GM18511 (cell line): Measurements from ENCODE around the gene ZNF292.
"Not testable (repeated sequence)": the region's sequence is repeated elsewhere in the genome, so short reads cannot be mapped to it uniquely, and the experiment has no call there.

Source experiments
- ATAC-seq: cut with Tn5 transposase; IDR thresholded peaks from one replicate; pipeline ENCODE4 v1.9.1; 2021; ENCODE audit warnings: mild to moderate bottlenecking, moderate library complexity; ENCODE audit not compliant: unreplicated experiment

ZNF292 gene

DNA sequence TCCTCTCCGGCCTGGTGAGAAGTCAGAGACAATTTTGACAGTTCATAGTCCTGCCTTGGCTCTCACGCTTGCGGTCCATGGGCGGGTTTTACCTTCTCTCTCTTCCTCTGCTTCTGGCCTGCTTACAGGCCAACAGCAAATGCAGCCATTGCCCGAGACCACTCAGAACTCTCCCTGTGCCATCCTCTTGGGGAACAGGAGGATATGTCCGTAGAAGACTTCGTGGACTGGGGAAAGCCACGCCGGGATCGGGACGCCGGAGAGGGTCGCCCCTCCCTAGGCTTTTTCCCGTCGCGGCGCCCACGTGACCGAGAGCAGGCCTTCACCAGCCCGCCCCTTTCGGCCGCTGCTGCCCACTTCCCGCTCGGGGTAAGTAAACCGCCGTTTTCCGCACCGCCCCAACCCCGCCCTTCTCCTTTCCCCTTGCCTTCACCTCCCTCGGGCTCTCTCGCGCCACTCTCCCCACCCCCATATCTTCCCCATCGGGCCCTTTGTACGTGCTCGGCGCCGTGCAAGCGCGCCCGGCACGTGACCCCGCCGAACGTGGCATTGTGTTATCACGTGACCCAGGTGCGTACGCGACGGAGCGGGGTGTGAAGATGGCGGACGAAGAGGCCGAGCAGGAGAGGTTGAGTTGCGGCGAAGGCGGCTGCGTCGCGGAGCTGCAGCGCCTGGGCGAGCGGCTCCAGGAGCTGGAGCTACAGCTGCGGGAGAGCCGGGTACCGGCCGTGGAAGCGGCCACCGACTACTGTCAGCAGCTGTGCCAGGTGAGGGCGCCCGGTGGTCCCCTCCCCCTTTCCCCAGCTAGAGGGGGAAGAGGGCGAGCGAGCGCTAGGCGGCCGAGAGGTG is at the start of gene ZNF292:
Gene ZNF292, plus strand, starts transcription at position 573 of the 849 bp plus-strand sequence. Its CDS starts 27 bp downstream, at position 600.
- ATAC-seq = peak; percentile 73

DNA sequence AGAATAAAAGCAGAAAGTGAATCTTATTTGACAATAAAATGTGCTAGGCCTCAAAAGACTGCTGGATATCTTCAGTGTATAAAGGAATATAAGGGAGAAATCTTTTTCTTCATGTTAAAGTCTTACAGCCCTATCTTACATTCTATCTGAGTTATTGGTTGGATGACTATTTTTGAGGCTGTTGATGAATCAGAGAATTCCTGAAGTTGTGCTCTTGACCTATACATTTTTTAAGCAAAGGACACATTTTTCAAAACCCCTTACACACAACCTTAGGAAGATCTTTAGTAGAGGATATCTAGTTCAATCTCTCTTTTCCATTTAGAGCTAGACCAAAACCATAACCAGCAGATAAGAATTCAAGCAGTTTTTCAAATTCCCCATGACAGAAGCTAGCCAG is 49.5 kb upstream of the ZNF292 start:
- ATAC-seq = no peak

DNA sequence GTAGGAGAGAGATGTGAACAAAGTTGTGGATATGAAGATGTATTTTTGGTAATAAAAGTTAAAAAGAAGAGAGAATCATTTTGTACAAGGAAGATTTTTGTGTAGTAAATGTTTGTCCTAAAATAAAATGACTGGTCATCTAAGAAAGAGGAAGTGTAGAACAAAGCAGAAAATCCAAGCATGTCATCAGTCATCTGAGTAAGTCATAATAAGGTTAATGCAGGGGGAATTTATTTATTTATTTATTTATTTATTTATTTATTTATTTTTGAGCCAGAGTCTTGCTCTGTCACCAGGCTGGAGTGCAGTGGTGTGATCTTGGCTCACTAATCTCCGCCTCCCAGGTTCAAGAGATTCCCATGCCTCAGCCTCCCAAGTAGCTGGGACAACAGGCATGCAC is 44.7 kb upstream of the ZNF292 start:
- ATAC-seq = no peak

DNA sequence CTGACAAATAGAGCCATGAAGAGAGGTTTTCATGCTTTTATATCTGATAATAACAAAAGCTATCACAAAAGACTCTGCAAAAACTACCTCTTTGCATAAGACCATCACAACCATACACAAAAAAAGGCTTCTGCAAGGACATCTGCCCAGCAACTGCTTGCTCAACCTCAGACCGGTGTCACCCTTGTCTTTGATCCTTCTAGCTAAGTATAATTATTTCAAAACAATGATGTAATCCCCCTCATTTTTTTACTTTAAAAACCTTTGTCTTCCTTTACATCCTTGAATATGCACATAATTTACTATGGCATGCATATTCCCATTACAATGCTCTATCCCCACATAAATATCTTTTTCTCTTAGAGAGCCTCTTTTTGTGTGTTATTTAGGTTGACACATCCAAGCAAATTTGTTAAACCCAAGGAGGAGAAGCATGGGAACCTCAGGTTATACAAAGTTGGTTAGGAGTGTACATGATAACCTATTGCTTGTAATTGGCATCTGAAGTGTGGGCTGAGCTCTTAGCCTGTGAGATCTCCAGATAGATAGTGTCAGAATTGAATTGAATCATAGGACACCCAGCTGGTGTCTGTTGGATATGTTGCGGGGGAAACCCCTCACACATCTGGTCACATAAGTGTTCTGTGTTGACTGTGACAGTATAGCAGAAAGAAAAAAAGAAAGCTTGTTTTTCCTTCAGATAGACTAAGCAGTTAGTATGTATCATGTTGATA is 39.8 kb upstream of the ZNF292 start:
- ATAC-seq = peak; percentile 99

DNA sequence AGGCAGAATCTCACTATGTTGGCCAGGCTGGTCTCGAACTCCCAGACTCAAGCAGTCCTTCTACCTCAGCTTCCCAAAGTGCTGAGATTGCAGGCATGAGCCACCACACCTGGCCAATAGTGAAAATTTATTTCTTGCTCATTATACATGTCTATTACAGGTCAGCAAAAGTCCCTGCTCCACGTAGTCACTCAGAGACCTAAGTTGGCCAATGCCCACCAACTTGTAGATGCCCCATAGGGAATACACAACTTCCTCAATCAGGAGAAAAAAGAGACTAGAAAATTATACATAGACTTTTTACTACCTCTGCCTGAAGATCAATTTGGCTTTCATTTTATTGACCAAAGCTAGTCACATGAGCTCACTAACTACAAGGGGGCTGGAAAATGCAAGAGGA is 38.4 kb upstream of the ZNF292 start:
- no peak for ATAC-seq

DNA sequence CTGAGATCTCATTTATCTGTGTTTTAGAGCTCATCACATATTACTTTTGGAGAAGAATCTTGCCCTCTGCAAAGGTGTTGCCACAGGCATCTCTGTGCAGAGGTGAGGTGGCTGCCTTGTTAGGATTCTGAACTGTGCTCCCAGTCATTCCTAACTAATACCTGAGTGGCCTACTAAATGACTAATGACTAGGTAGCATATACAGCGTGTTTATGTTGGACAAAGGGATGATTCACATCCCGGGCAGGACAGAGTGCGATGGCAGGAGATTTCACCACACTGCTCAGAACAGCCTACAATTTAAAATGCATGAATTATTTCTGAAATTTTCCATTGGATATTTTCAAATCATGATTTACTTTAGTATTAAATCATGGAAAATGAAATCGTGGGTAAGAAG is 37.3 kb upstream of the ZNF292 start:
- no peak for ATAC-seq

DNA sequence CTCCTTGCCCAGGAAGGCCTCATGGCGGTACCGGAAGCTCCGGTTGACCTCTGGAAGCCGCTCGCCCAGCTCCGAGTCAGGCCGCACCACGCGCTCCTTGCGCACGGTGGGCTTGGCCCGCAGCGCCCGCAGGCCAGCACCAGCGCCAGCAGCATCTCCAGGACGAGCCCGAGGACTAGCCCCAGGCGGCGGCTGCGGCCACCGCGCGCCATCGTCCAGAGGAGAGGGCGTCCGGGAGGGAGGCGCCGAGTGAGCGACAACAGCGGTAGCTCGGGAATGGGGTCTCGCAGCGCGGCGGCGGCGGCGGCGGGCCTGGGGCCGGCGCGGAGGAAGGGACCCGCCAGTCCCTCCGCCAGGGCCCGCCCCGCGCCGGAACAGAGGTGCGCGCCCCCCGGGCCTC is 32.9 kb upstream of the ZNF292 start:
- ATAC-seq = no peak

DNA sequence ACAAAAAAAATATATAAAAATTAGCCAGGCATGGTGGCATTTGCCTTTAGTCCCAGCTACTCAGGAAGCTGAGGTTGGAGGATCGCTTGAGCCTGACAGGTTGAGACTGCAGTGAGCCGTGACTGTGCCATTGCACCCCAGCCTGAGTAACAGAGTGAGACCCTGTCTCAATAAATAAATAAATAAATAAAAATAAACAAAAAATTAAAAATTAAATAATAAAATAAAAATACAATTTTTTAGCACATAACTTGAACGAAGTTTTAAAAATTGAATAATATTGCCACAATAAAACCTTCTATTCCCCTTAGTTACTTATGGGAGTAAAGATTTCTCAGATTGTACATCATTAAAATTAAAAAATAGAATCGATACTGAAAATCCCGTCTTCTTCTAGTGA is 31.3 kb upstream of the ZNF292 start:
- no peak for ATAC-seq

DNA sequence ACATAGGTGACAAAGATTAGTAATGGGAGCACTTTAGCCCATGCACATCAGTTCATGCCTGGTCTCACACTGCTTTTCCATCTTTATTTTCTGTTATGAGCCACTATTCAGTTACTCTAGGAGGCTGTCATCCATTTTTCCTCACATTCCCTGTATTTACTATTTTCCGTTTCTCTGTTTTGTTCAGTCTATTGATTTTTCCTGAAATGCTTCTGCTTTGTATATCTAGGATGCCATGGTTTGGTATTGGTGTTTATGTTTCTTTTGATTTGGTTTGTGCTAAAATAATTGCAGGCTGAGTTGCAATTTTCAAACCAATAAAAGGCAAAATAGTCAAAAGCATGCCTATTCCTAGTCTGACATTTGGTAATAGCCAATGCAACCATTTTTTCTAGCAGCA is 28.9 kb upstream of the ZNF292 start:
- ATAC-seq = no peak

DNA sequence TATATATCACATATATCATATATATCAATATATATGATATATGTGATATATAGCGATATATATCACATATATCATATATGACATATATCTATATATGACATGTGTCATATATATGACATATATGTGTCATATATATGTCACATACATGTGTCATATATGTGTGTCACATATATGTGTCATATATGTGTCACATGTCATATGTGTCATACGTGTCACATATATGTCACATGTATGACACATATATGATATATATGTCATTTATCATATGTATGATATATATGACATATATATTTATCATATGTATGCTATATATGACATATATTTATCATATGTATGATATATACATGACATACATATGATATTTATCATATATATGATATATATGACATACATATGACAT is 27.6 kb upstream of the ZNF292 start:
- ATAC-seq = no peak

DNA sequence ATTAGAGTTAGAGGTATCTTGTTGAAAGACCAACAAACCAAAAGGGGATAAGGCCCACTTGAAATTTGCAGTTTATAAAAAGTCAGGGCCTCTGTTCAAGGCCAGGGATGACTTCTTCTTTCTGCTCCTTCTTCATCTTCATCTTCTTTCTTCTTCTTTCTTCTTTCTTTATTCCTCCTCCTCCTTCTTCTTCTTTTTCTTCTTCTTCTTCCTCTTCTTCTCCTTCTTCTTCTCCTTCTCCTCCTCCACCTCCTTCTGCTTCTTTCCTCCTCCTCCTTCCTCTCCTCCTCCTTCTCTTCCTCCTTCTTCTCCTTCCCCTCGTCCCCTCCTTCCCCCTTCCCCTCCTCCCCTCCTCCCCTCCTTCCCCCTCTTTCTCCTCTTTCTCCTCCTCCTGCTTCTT is 18.4 kb upstream of the ZNF292 start:
- no peak for ATAC-seq

DNA sequence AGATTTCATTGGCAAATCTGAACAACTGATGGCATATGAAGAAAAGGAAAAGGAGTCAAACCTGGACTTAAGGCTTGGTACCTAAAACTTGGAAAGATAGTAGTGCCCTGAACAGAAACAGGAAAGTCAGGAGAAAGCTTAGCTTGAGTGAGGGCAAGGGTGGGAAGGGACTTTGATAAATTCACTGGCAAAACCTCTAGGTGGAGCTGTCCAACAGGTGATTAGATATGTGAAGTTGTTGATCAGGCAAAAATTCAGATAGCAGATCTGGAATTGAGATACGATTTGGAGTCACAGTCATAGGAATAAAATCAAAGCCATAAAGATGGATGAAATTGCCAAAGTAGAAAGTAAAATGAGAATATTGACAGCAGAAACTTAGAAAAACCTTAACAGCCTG is 16.1 kb upstream of the ZNF292 start:
- peak; percentile 67 for ATAC-seq

DNA sequence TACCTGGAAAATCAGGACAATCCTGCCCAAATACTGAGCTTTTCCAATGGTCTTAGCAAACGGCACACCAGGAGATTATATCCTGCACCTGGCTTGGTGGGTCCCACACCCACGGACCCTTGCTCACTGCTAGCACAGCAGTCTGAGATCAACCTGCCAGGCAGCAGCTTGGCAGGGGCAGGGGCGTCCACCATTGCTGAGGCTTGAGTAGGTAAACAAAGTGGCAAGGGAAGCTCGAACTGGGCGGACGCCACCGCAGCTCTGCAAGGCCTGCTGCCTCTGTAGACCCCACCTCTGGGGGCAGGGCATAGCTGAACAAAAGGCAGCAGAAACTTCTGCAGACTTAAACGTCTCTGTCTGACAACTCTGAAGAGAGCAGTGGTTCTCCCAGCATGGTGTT is 15.4 kb upstream of the ZNF292 start:
- not testable (repeated sequence) for ATAC-seq

DNA sequence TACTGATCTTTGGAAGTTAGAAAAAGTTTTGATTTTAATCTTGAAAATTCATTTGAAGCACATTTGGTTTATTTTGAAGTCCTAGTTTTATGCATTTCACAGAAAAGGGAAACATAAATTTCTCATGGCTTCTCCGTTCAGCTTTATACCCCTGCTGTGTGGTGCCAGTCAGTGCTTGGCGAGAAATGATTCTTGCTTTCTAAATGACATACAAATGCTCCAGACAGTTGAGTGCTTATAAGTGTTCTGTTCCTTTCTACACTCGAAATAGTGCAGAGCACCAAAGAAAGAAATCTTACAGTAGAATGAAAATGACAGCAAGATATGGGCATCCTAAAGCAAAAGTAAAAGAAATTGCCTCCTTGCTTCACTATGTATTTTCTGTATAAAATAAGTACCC is 9.0 kb upstream of the ZNF292 start:
- peak; percentile 74 for ATAC-seq

DNA sequence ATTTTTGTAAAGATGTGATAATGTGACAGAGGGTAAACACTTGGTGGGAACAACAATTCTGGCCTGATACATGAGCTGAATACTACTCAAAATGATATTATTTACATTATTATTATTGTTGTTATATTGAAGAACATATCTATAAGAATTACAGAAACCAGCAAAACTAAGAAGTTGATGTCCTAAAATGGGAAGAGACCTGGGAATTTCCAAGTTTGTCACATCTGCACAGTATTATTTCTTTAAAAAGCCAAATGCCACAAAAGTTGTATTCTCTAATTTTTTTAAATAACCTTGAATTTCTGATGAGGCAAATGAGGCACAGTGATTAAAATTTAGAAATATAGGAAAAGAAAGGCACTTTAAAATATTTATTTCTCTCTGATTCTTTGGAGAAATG is 5.0 kb upstream of the ZNF292 start:
- ATAC-seq = no peak

DNA sequence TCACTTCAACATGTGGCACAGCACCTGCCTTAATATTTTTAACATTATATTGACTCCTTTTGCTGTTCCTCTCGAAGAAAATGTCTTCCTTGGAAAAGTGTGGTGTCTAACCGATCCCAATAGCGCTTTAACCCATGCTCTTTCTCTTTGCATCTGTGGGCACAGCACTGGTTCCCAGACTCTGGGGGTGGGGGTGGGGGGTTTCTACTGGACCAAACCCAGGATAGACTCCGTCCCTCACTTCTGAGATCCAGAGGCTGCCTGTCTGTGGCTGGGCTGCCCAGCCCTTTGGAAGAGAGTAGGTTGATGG is 3.9 kb upstream of the ZNF292 start:
- no peak for ATAC-seq

DNA sequence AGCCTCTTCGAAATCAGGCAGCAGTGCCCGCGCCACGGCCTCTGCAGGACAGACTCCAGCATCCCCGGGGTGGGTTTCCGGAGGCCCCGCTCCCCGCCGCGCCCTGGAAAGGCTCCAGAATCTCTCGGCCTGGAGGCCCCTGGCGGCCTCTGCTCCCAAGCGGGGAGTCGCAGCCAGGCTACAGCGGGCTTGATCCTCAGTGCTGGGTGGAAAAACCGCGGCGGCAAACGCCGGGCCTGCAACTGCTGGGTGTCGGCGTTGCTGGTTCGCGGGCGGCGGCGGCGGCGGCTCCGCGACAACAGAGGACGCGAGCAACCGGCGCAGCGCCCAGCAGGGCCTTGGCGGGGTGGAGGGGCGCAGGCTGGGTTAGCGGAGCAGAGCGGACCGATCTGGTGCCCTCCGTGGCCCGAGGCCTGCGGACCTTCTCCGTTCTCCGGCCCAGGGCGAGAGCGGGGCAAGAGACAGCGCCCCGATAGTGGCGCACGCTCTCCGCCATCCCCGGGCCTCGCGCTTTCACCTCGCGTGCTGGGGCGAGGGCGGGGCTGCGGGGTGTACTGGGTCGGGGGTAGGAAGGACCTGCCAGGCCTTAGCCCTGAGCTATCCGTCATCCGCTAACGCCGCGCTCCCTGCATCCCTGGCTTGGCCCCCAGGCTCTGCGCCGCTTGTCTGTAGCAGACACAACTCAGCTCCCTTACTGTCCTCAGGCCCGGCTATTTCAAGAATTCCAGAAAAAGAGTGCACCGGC is 3.4 kb upstream of the ZNF292 start:
- ATAC-seq = peak; percentile 40

DNA sequence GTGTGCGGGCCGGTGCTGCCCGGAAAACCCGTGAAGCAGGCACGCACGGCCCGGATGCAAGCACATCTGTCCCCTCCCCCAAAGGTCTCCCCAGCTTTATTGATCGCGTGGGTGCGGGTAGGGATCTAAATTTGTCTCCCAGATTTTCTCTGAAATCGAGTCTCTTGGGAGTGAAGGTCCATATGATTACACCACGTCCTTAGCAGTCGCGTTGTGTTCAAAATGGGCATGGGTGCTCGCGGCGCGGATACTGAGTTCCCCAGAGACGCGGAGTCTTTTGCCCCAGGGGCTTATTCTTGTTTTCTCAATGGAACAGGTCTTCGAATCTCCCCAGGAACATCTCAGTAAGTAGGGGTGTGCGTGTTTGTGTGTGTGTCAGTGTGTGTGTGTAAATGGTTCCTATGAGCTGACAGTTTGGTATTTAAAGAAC is 2.8 kb upstream of the ZNF292 start:
- peak; percentile 0 for ATAC-seq

DNA sequence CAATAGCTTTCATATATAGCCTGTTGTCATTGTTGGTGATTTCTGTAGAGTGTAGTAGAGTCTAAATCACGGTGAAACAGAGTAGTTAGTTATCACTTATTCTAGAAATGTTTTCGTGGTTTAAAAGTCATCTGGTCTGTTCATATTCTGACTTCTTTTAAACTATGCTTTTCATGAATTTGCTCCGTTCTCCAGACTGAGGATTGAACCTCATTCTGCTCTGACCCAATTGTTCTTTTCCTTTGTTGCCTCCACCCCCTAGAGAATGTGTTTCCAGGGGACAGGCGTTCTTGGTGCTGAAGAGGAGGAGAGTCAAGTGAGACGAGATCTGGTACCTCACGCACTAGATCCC is 748 bp upstream of the ZNF292 start:
- no peak for ATAC-seq

DNA sequence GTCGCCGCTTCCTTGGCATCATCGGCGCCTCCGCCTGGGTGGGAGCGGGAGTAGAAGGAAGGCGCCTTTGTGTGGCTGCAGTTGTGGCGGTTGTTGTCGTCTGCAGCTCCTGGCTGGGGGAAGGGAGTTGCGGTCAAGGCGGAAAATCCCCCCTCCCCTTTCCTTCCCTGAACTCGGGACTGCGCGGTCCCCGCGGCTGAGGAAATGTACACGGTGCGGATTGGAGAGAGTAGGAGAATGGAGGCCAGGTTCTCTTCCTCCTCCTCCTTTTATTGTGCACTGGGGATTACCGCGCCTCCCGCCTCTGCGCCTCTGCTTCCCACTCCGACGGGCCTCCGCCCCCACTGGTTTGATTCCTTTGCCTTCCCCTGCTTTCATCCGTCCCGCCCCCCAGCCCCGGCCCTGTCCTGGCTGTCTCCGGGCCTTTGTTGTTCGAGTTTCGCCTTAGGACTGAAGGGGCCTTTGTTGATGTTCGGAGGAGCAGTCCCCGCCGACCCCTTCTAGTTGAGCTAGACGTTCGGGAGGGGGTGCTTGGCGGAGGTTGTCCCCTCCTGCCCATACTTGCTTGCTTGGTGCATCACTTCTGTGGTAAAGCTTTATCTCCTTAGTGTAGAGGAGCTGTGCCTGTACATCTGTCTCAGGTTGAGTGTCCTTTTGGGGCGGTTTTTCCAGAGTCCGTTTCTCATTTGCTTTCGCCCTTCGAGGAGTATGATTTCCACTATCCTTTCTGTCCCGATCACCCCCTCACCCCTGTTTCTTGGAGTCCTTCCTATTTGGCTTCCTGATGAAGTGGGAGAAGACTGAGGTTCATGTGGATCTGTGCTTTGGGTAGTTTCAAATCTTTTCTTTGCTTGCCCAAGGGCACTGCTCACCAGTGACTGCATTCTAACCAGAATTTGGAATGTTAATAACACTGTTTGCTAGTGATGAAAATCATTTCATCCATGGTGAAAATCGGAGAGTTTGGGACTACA is 764 bp downstream of the ZNF292 start:
- peak; percentile 1 for ATAC-seq

DNA sequence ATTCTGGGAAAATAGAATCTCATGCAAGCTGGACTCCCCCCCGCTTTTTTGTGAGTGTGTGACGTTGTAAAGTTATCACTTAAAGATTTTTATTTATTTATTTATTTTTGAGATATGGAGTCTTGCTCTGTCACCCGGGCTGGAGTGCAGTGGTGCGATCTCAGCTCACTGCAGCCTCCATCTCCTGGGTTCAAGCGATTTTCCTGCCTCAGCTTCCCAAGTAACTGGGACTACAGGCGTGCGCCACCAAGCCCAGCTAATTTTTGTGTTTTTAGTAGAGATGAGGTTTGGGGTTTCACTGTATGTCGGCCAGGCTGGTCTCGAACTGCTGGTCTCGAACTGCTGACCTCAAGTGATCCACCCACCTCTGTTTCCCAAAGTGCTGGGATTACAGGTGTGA is 2.2 kb downstream of the ZNF292 start:
- ATAC-seq = not testable (repeated sequence)
